GM19193 (cell line): ENCODE measurements around the gene NUBP2.

Experiments used
- POLR2A ChIP-seq: IDR thresholded peaks from 4 replicates; pipeline ENCODE4 v1.6.1; 2011; ENCODE audit not compliant: insufficient read depth, insufficient read length; ENCODE audit errors: extremely low read depth

Gene NUBP2

DNA sequence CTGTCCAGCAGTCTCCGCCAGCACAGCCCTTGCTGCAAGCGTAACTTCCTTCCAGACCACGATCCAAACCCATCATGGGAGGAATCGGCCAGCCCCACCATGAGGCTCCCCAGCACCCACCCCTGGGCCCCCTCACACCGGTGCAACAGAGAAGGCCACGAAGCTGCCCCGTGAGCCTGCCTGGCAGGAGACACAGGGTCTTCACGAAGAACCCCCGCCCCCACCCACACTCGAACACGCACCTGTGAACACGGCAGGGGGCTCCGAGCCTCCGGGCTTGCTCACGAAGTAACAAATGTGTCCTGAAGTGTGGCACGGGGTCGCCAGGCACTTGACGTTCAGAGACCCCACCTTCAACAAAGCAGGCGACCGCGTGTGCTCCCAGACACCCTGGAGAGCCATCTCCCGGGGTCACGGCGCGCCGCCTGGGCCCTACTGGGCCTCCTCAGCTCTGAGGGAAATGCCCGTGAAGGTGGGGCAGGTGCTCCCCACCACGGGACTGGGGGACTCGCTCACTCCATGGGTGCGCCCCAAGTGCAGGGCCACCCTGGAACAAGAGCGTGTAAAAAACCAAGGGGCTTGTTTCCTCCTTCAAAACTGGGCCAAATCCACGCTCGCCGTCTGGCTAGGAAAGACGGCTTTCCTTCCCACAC lies 36.2 kb downstream of the NUBP2 start:
- TF ChIP-seq POLR2A: no peak

DNA sequence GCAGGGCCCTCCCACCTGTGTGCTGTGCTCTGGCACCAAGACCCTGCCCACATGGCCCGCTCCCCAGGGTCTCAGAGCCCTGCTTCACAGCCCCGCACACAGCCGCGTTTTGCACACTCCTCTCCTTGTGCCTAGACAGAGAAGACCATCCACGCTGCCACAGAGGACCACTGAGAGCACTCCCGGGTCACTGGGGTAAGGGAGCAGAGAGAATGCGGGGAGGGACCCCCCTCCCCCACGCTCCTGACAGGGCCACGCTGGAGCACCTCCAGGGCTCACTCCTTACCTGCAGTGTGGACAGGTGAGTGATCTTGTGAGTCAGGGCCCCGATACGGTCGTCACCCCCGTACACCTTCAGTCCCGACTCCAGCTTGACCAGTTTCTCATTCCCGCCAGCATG lies 36.9 kb downstream of the NUBP2 start:
- no peak for TF ChIP-seq POLR2A

DNA sequence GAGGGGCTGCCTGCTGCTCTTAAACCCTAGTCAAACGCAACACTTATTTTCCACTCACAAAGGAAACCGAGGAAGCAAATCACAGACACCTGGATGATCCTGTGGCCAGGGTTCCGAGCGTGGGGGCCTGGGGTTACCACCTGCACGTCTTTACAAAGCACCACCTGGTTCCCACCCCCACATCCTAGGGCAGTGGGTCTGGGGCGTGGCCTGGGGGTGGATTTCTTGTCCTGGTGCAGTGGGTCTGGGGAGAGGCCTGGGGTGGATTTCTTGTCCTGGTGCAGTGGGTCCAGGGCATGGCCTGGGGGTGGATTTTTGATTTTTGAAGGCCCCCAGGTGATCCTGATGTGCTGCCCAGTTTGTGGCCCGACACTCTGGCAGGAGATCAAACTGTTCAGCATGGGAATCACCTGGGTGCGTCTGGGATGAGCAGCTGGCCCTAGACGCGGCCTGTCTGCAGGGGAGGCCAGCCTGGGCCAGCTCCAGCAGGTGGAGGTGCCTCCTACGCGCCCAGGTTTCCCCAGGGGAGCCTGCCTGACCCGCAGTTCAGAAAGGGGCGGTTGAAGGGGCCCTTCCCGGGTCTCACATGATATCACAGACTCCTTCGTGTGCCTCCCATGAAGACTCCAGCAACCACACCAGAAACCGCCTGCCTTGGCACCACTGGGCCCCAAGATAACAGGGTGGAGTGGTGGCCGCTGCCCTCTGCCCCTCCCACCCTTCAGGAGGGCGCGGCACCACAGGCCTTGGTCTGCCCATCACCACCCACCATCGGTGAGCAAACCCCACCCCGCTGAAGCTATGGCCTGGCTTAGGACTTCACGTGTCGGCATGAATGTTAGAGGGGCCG lies 37.6 kb downstream of the NUBP2 start:
- no peak for TF ChIP-seq POLR2A

- no peak for TF ChIP-seq POLR2A
Measured at GRCh38 chr16:1820946-1821290, 38.2 kb downstream of the NUBP2 start.

DNA sequence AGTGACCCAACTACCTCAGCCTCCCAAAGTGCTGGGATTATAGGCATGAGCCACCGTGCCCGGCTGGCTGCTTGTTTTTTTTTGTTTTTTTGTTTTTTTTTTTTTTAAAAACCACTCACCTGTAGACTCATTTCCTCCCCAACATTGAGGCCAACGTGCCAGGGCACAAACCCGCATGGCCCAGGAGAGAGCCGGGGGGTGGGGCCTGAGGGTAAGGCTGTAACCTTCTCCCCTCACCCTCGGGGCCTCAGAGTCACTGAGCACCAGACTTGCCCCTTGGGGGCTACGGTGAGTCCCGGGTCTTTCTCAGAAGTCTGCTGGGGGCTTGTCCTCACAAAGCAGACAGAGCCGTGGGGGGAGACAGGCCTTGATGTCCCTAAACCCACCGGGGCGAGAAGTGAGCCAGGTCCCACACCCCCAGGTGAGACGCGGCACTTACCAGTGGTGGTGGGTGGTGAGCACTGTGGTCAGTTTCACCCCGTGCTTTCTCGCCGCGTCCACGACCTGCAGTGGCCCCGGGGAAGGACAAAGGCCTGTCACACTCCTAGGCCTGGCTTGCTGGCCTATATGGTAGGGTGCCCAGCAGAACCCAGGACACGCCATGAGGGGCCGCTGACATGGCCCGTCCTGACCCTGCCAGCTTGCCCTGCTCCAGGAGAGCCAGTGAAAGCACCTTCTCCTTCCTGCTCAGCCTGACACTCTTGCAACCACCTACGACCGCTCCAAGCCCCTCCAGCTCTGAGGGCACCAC lies 39.3 kb downstream of the NUBP2 start:
- TF ChIP-seq POLR2A: no peak

DNA sequence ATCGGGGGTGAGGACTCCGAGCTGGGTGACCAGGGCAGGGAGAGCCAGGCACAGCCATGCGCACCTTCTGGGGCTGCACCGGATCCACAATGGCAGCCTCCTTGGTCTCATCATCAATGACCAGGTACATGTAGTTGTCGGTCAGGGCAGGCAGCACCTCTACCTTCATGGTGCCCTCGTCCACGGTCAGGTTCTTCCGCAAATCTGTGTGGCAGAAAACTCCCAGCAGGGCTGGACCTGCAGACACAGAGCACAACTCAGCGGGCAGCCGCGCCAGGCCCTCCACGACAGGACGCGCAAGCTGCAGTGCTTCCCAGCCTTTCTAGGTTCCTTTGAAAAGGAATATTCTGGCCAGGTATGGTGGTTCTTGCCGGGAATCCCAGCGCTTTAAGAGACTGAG lies 40.0 kb downstream of the NUBP2 start:
- no peak for TF ChIP-seq POLR2A

GRCh38 chr16:1823821-1824220 lies 41.1 kb downstream of the NUBP2 start:
- TF ChIP-seq POLR2A: no peak

DNA sequence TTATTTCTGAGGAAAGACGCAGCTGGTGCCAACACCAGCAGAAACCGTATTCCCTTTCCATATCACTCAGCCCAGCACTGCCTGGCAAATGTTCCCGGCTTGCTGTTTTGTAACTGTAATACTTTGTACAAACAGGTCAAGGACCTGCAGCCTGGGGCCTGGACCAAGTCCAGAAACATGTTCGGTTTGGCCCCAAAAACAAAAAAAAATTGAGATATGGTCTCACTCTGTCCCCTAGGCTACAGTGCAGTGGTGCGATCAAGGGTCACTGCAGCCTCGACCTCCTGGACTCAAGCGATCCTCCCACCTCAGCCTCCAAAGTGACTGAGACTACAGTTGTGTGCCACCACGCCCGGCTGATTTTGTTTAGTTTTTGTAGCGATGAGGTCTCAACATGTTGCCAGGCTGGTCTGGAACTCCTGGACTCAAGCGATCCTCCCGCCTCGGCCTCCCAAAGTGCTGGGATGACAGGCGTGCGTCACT lies 42.7 kb downstream of the NUBP2 start:
- TF ChIP-seq POLR2A: no peak

- TF ChIP-seq POLR2A: no peak
Measured at GRCh38 chr16:1825864-1826690, 43.3 kb downstream of the NUBP2 start.

GRCh38 chr16:1826691-1827573 lies 44.2 kb downstream of the NUBP2 start, which contains the start of the genes FAHD1 and HAGH:
Gene FAHD1 (plus strand): TSS chr16:1827206. CDS start chr16:1827239, 33 bp downstream.
Gene HAGH (minus strand): TSS chr16:1826825. CDS start chr16:1826787, 38 bp downstream.
- peak; percentile 76 for TF ChIP-seq POLR2A

DNA sequence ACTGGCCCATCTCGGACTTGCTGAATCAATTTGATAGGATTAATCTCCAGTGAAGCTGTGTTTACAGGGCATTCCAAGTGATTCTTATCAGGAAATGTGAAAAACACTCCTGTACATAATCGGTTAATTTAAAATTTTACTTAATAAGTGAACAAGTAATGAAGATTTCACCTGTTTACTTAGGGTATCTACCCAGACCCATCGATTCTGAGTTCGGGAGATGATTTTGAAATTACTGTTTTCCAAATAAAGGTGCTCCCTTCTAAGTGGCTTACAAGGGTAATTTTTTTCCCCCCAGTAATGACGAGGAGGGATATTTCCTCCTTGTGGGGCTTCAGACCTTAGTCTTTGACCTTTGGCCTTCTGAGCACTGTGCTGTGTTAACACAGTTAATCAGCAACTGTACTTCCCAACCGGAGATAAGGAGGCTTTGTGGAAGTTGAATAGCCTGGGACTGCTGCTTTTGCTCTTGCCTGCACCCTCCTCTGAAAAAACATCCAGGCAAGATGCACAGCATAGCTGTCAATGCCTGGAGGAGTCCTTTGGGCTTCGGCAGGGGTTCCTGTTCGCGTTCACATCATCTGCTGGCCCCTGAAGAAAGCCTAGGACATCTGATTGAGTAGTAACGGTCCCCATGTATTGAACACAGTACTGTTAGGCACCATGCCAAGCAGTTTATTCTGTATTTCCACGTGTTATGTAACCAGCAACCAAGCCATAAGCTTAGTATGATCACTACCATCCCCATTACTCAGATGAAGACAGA lies 46.1 kb downstream of the NUBP2 start:
- TF ChIP-seq POLR2A: no peak

GRCh38 chr16:1830213-1830612 lies 47.5 kb downstream of the NUBP2 start:
- TF ChIP-seq POLR2A: no peak
